Ishikawa (cell line): ENCODE results near the gene C11orf68.

Source experiments
- CEBPB ChIP-seq: IDR thresholded peaks from 2 replicates; pipeline ENCODE4 v1.6.1; 2012
- CREB1 ChIP-seq: IDR thresholded peaks from 2 replicates; pipeline ENCODE4 v1.6.1; 2012; ENCODE audit warnings: low read depth
- EGR1 ChIP-seq: IDR thresholded peaks from 2 replicates; pipeline ENCODE4 v1.6.1; 2012
- EP300 ChIP-seq: IDR thresholded peaks from 2 replicates; pipeline ENCODE4 v1.6.1; 2012; ENCODE audit warnings: borderline replicate concordance
- FOXM1 ChIP-seq: IDR thresholded peaks from 2 replicates; pipeline ENCODE4 v1.6.1; 2012; ENCODE audit warnings: low read depth, borderline replicate concordance
- NFIC ChIP-seq: IDR thresholded peaks from 2 replicates; pipeline ENCODE4 v1.6.1; 2012
- RAD21 ChIP-seq: IDR thresholded peaks from 2 replicates; pipeline ENCODE4 v1.6.1; 2012; ENCODE audit warnings: low read depth
- TAF1 ChIP-seq: IDR thresholded peaks from 2 replicates; pipeline ENCODE4 v1.6.1; 2012; ENCODE audit warnings: low read depth, mild to moderate bottlenecking
- TCF12 ChIP-seq: IDR thresholded peaks from 2 replicates; pipeline ENCODE4 v1.6.1; 2012; ENCODE audit warnings: low read depth
- TEAD4 ChIP-seq: IDR thresholded peaks from 2 replicates; pipeline ENCODE4 v1.6.1; 2012
- YY1 ChIP-seq: IDR thresholded peaks from 2 replicates; pipeline ENCODE4 v1.6.1; 2012; ENCODE audit warnings: low read depth
- ZBTB7A ChIP-seq: IDR thresholded peaks from 2 replicates; pipeline ENCODE4 v1.6.1; 2012; ENCODE audit warnings: low read depth
- TF ChIP-seq, protein P1 (sequence below): IDR thresholded peaks from 2 replicates; pipeline ENCODE4 v1.6.1; 2012
- TF ChIP-seq, protein P2 (sequence below): IDR thresholded peaks from 2 replicates; pipeline ENCODE4 v1.6.1; 2012; ENCODE audit warnings: low read depth, mild to moderate bottlenecking
- TF ChIP-seq, protein P3 (sequence below): IDR thresholded peaks from 2 replicates; pipeline ENCODE4 v1.6.1; 2012

Gene C11orf68

DNA sequence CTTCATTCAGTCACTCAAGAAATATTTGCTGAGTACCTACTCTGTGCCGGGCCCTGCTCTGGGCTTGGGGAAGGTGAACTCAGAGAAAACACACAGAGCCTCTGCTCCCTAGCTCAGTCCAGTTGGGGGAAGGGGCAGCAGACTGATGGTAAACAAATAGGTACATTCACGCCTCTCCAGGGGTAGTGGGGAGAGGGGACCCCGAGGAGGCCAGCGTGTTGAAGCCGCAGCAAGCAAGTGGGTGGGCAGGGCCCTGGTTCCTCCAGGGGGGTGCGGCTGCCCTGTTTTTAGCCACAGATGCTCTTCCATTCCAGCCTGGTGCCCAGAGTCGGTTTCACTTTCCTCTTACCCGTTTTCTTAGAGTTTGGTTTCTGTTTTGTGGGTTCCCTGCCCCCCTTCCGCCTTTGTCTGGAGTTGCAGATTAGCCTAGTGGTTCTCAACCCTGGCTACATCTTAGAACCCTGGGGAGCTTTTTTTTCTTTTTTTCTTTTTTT lies 9.1 kb upstream of the C11orf68 start:
- TF ChIP-seq, protein P1, sequence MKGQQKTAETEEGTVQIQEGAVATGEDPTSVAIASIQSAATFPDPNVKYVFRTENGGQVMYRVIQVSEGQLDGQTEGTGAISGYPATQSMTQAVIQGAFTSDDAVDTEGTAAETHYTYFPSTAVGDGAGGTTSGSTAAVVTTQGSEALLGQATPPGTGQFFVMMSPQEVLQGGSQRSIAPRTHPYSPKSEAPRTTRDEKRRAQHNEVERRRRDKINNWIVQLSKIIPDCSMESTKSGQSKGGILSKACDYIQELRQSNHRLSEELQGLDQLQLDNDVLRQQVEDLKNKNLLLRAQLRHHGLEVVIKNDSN = no peak
- TF ChIP-seq, protein P2, sequence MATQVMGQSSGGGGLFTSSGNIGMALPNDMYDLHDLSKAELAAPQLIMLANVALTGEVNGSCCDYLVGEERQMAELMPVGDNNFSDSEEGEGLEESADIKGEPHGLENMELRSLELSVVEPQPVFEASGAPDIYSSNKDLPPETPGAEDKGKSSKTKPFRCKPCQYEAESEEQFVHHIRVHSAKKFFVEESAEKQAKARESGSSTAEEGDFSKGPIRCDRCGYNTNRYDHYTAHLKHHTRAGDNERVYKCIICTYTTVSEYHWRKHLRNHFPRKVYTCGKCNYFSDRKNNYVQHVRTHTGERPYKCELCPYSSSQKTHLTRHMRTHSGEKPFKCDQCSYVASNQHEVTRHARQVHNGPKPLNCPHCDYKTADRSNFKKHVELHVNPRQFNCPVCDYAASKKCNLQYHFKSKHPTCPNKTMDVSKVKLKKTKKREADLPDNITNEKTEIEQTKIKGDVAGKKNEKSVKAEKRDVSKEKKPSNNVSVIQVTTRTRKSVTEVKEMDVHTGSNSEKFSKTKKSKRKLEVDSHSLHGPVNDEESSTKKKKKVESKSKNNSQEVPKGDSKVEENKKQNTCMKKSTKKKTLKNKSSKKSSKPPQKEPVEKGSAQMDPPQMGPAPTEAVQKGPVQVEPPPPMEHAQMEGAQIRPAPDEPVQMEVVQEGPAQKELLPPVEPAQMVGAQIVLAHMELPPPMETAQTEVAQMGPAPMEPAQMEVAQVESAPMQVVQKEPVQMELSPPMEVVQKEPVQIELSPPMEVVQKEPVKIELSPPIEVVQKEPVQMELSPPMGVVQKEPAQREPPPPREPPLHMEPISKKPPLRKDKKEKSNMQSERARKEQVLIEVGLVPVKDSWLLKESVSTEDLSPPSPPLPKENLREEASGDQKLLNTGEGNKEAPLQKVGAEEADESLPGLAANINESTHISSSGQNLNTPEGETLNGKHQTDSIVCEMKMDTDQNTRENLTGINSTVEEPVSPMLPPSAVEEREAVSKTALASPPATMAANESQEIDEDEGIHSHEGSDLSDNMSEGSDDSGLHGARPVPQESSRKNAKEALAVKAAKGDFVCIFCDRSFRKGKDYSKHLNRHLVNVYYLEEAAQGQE = no peak
- no peak for TF ChIP-seq RAD21
- TF ChIP-seq NFIC = no peak
- TF ChIP-seq TAF1 = no peak
- no peak for TF ChIP-seq TCF12
- TF ChIP-seq CEBPB = no peak
- no peak for TF ChIP-seq ZBTB7A
- TF ChIP-seq EGR1 = no peak
- TF ChIP-seq CREB1 = no peak
- no peak for TF ChIP-seq FOXM1
- TF ChIP-seq TEAD4 = no peak
- no peak for TF ChIP-seq YY1
- TF ChIP-seq EP300 = no peak
- TF ChIP-seq, protein P3, sequence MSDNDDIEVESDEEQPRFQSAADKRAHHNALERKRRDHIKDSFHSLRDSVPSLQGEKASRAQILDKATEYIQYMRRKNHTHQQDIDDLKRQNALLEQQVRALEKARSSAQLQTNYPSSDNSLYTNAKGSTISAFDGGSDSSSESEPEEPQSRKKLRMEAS = no peak

- TF ChIP-seq TCF12 (no peak), YY1 (no peak), EGR1 (no peak), FOXM1 (no peak), NFIC (no peak), ZBTB7A (no peak), CREB1 (no peak), CEBPB (no peak), EP300 (no peak), RAD21 (no peak), TEAD4 (no peak), TAF1 (no peak)
- TF ChIP-seq, protein P2 = no peak
- TF ChIP-seq, protein P3 = no peak
- TF ChIP-seq, protein P1 = no peak
Observed at GRCh38 chr11:65925397-65925796, 6.5 kb upstream of the C11orf68 start.

GRCh38 chr11:65922565-65922964 lies 3.7 kb upstream of the C11orf68 start:
- no peak for TF ChIP-seq TEAD4
- no peak for TF ChIP-seq EGR1
- TF ChIP-seq CREB1 = no peak
- TF ChIP-seq EP300 = no peak
- no peak for TF ChIP-seq NFIC
- no peak for TF ChIP-seq RAD21

- TF ChIP-seq, protein P1 = no peak
- no peak for TF ChIP-seq TCF12
- TF ChIP-seq, protein P3 = no peak
- TF ChIP-seq NFIC = no peak
- TF ChIP-seq TAF1 = no peak
- TF ChIP-seq TEAD4 = no peak
- TF ChIP-seq ZBTB7A = no peak
- TF ChIP-seq EP300 = no peak
- no peak for TF ChIP-seq FOXM1
- TF ChIP-seq YY1 = no peak
- TF ChIP-seq, protein P2 = no peak
- no peak for TF ChIP-seq CREB1
- no peak for TF ChIP-seq CEBPB
- TF ChIP-seq EGR1 = no peak
- TF ChIP-seq RAD21 = no peak
Observed at GRCh38 chr11:65921876-65922275, 3.0 kb upstream of the C11orf68 start.
